ENCODE data around the gene OTUD5. TPM values are rescaled to one million over a fixed set of nuclear protein-coding genes. Genes with fewer than 3 reads are reported as not detected.
A peak's percentile ranks its signal among the peaks of the same experiment; 100 is the strongest.

The OTUD5 gene
- total RNA-seq (40.2 and 56.6 TPM in 2 replicates), polyA plus RNA-seq (47.8 and 55.6 TPM in 2 replicates)

GRCh38 chrX:48957477-48957826 lies at the start of gene OTUD5:
Gene OTUD5 (minus strand): TSS chrX:48957607. CDS start chrX:48957570, 37 bp downstream.
- Histone ChIP-seq H3K4me1 (ENCODE audit: low read depth) (peaks cover 16% of the 10 kb centered on the region), H3K9me3 (ENCODE audit: low read depth) (no peaks in the 10 kb centered on the region), H3K36me3 (no peaks in the 10 kb centered on the region), H3K27me3 (no peaks in the 10 kb centered on the region), H3K27ac (peak within 1 kb of the TSS; percentile 100), H3K4me3 (peak within 1 kb of the TSS; percentile 69)
- DNase-seq (ENCODE audit: low read depth in 1 of 2, low spot score in 1 of 2) = no peak
- TF ChIP-seq CTCF (IDR thresholded peaks at IDR 0.05; ENCODE audit: low read depth, low read length) = no peak

- DNase-seq (ENCODE audit: low read depth in 1 of 2, low spot score in 1 of 2) = no peak
- H3K9me3 ChIP-seq (ENCODE audit: low read depth) = no peaks in the 10 kb centered on the region
- H3K4me3 ChIP-seq = no peak overlapping the region
- no peaks in the 10 kb centered on the region for H3K4me1 ChIP-seq (ENCODE audit: low read depth)
- H3K27ac ChIP-seq = no peak overlapping the region
- no peak for TF ChIP-seq CTCF (IDR thresholded peaks at IDR 0.05; ENCODE audit: low read depth, low read length)
- H3K27me3 ChIP-seq = no peaks in the 10 kb centered on the region
- no peaks in the 10 kb centered on the region for H3K36me3 ChIP-seq
Measured at GRCh38 chrX:49003696-49004095, 46.3 kb upstream of the OTUD5 start.

- no peaks in the 10 kb centered on the region for H3K4me1 ChIP-seq (ENCODE audit: low read depth)
- no peak for TF ChIP-seq CTCF (IDR thresholded peaks at IDR 0.05; ENCODE audit: low read depth, low read length)
- H3K36me3 ChIP-seq = no peaks in the 10 kb centered on the region
- H3K27ac ChIP-seq = peak within 1 kb of the TSS; percentile 97
- peak; percentile 87 to 91 for DNase-seq (ENCODE audit: low read depth in 1 of 2, low spot score in 1 of 2)
- no peaks in the 10 kb centered on the region for H3K9me3 ChIP-seq (ENCODE audit: low read depth)
- H3K27me3 ChIP-seq = no peaks in the 10 kb centered on the region
- H3K4me3 ChIP-seq = peak within 1 kb of the TSS; percentile 72
Measured at GRCh38 chrX:49002091-49002935, 44.9 kb upstream of the OTUD5 start, which contains the start of gene GRIPAP1. Gene GRIPAP1 (minus strand): TSS chrX:49002264. CDS start chrX:49002229, 35 bp downstream.

- Histone ChIP-seq H3K27ac (peak overlapping the region; percentile 97), H3K27me3 (no peaks in the 10 kb centered on the region), H3K4me3 (peak overlapping the region; percentile 72), H3K4me1 (ENCODE audit: low read depth) (no peaks in the 10 kb centered on the region), H3K36me3 (no peaks in the 10 kb centered on the region), H3K9me3 (ENCODE audit: low read depth) (no peaks in the 10 kb centered on the region)
- DNase-seq (ENCODE audit: low read depth in 1 of 2, low spot score in 1 of 2) = peak; percentile 31 to 44
- TF ChIP-seq CTCF (IDR thresholded peaks at IDR 0.05; ENCODE audit: low read depth, low read length) = no peak
Measured at GRCh38 chrX:49001521-49002090, 44.2 kb upstream of the OTUD5 start.

GRCh38 chrX:49000636-49001035 lies 43.2 kb upstream of the OTUD5 start:
- H3K27ac ChIP-seq = no peak overlapping the region
- TF ChIP-seq CTCF (IDR thresholded peaks at IDR 0.05; ENCODE audit: low read depth, low read length) = no peak
- DNase-seq (ENCODE audit: low read depth in 1 of 2, low spot score in 1 of 2) = no peak
- H3K27me3 ChIP-seq = no peaks in the 10 kb centered on the region
- H3K36me3 ChIP-seq = no peaks in the 10 kb centered on the region
- H3K4me1 ChIP-seq (ENCODE audit: low read depth) = no peaks in the 10 kb centered on the region
- no peak overlapping the region for H3K4me3 ChIP-seq
- no peaks in the 10 kb centered on the region for H3K9me3 ChIP-seq (ENCODE audit: low read depth)
